Lung (tissue), 10 donors: ENCODE measurements around the gene CEP170B. TPM values are rescaled to one million over a fixed set of nuclear protein-coding genes. Genes with fewer than 3 reads are reported as not detected.
"Not testable (repeated sequence)": the region's sequence is repeated elsewhere in the genome, so short reads cannot be mapped to it uniquely, and the experiment has no call there.

Source experiments
- ATAC-seq: fragments of 200-7000 bp; cut with Tn5 transposase; one replicate; pipeline ENCODE4 v1.9.1; 2020; ENCODE audit warnings: moderate number of reproducible peaks; ENCODE audit not compliant: insufficient read depth, low FRiP score
- DNase-seq, 3 donors: peaks; one replicate each; pipeline ENCODE4 v3.0.0-alpha.2; 2013 to 2017
- H3K27ac ChIP-seq, 2 donors: one replicate each; pipeline ENCODE4 v1.5.1; 2013; ENCODE audit warnings: mild to moderate bottlenecking in 2 of 2, moderate library complexity in 2 of 2, control low read depth in 1 of 2, inconsistent platforms in 1 of 2, low read depth in 1 of 2, low read length in 1 of 2
- H3K27me3 ChIP-seq, 3 donors: one replicate each; pipeline ENCODE4 v1.5.1; 2013; ENCODE audit warnings: low read length in 2 of 3; ENCODE audit not compliant: control insufficient read depth in 3 of 3, insufficient read depth in 3 of 3
- H3K36me3 ChIP-seq, 4 donors: one replicate each; pipeline ENCODE4 v1.5.1; 2013; ENCODE audit warnings: low read length in 4 of 4, mild to moderate bottlenecking in 1 of 4, moderate library complexity in 1 of 4; ENCODE audit not compliant: control insufficient read depth in 4 of 4, insufficient read depth in 4 of 4
- H3K4me1 ChIP-seq, 5 donors: one replicate each; pipeline ENCODE4 v1.5.1; 2013; ENCODE audit warnings: low read length in 5 of 5, mild to moderate bottlenecking in 2 of 5, moderate library complexity in 1 of 5; ENCODE audit not compliant: control insufficient read depth in 5 of 5, insufficient read depth in 5 of 5
- H3K4me3 ChIP-seq: one replicate; pipeline ENCODE4 v1.5.1; 2013; ENCODE audit warnings: mild to moderate bottlenecking, control low read depth, moderate library complexity
- H3K9ac ChIP-seq, 2 donors: one replicate each; pipeline ENCODE4 v1.5.1; 2013; ENCODE audit warnings: low read length in 2 of 2, control low read depth in 1 of 2; ENCODE audit not compliant: insufficient read depth in 1 of 2
- H3K9me3 ChIP-seq, 4 donors: one replicate each; pipeline ENCODE4 v1.5.1; 2013; ENCODE audit warnings: low read length in 3 of 4, mild to moderate bottlenecking in 1 of 4, moderate library complexity in 1 of 4; ENCODE audit not compliant: control insufficient read depth in 4 of 4, insufficient read depth in 3 of 4
- WGBS, 2 donors: extraction: QIAGEN DNeasy Blood & Tissue Kit; methylation state at CpG; one replicate each; pipeline ENCODE4 v1.1.7; 2013; 5-methylcytosine and 5-hydroxymethylcytosine counted together
- polyA plus RNA-seq, 2 donors: library from polyadenylated mRNA; stranded (reverse); fragments of 200-250 nt; gene quantifications; one replicate each; pipeline ENCODE4 v1.2.1, GENCODE V29; 2013
- total RNA-seq, 2 donors: library from RNA; depleted of rRNA in 1 of 2; stranded (reverse); fragments of >200 nt in 1 of 2; gene quantifications; one replicate each; pipeline ENCODE4 v1.2.1, GENCODE V29; 2014 to 2021
- donor health status: Bipolar disorder and iron deficiency.
- donor health status: healthy.
- donor health status: DM: yes; HTN: yes; CAD: no.

The CEP170B gene
- total and polyA plus RNA-seq, 4 donors: 12.1 to 50.3 (median 15.1) TPM

- not testable (repeated sequence) for H3K27ac ChIP-seq, DNase-seq, ATAC-seq, H3K36me3 ChIP-seq, H3K9ac ChIP-seq, H3K9me3 ChIP-seq, H3K27me3 ChIP-seq, H3K4me3 ChIP-seq, H3K4me1 ChIP-seq
- WGBS, 2 donors: 95 to 97% methylated on average over 29 of the region's 29 CpGs
Measured at GRCh38 chr14:104944436-104945205, 79.6 kb downstream of the CEP170B start.

- not testable (repeated sequence) for H3K27me3 ChIP-seq, H3K4me3 ChIP-seq, H3K4me1 ChIP-seq, ATAC-seq, H3K27ac ChIP-seq, DNase-seq, H3K9ac ChIP-seq, H3K9me3 ChIP-seq, H3K36me3 ChIP-seq
- WGBS, 2 donors: 94 to 97% methylated on average over 19 to 20 of the region's 20 CpGs
Measured at GRCh38 chr14:104945266-104945665, 80.2 kb downstream of the CEP170B start.

Other genes starting within 250 kb of the CEP170B start
- gene INF2, start 175.7 kb upstream of the CEP170B start, total RNA-seq: 100 to 1,000 TPM in 1 of 2 donors, 10 to 100 TPM in 1; 46.1 to 119 TPM
- gene INF2, start 175.7 kb upstream of the CEP170B start, polyA plus RNA-seq: 100 to 1,000 TPM in 1 of 2 donors, 10 to 100 TPM in 1; 49.4 to 107 TPM
- 1 to 10 TPM; 8.0 to 9.3 TPM for gene ADSS1, start 141.0 kb upstream of the CEP170B start, total RNA-seq
- 1 to 10 TPM; 5.3 to 6.1 TPM for gene ADSS1, start 141.0 kb upstream of the CEP170B start, polyA plus RNA-seq
- 10 to 100 TPM; 67.5 to 91.8 TPM for gene SIVA1, start 112.1 kb upstream of the CEP170B start, total RNA-seq
- gene SIVA1, start 112.1 kb upstream of the CEP170B start, polyA plus RNA-seq: 100 to 1,000 TPM; 164 to 212 TPM
- gene AKT1, start 69.5 kb upstream of the CEP170B start, total RNA-seq: 100 to 1,000 TPM; 161 to 224 TPM
- gene AKT1, start 69.5 kb upstream of the CEP170B start, polyA plus RNA-seq: 100 to 1,000 TPM; 142 to 159 TPM
- 10 to 100 TPM; 10.2 to 18.6 TPM for gene ZBTB42, start 64.2 kb upstream of the CEP170B start, total RNA-seq
- gene ZBTB42, start 64.2 kb upstream of the CEP170B start, polyA plus RNA-seq: 10 to 100 TPM; 11.4 to 11.9 TPM
- 1 to 10 TPM in 1 of 2 donors, under 1 TPM in 1; 0.92 to 6.3 TPM for gene PLD4, start 59.6 kb downstream of the CEP170B start, total RNA-seq
- under 1 TPM; 0.71 to 0.84 TPM for gene PLD4, start 59.6 kb downstream of the CEP170B start, polyA plus RNA-seq
- gene AHNAK2, start 113.1 kb downstream of the CEP170B start, total RNA-seq: 10 to 100 TPM in 1 of 2 donors, 1 to 10 TPM in 1; 8.1 to 26.6 TPM
- 1 to 10 TPM; 3.5 to 8.1 TPM for gene AHNAK2, start 113.1 kb downstream of the CEP170B start, polyA plus RNA-seq
- 10 to 100 TPM; 15.0 to 22.3 TPM for gene CLBA1, start 120.5 kb downstream of the CEP170B start, total RNA-seq
- gene CLBA1, start 120.5 kb downstream of the CEP170B start, polyA plus RNA-seq: 10 to 100 TPM; 12.3 to 12.5 TPM
- gene CDCA4, start 155.8 kb downstream of the CEP170B start, total RNA-seq: 1 to 10 TPM; 7.5 to 8.4 TPM
- gene CDCA4, start 155.8 kb downstream of the CEP170B start, polyA plus RNA-seq: 1 to 10 TPM; 8.0 to 9.8 TPM
- 1 to 10 TPM; 4.4 to 6.9 TPM for gene GPR132, start 200.2 kb downstream of the CEP170B start, total RNA-seq
- gene GPR132, start 200.2 kb downstream of the CEP170B start, polyA plus RNA-seq: 10 to 100 TPM in 1 of 2 donors, 1 to 10 TPM in 1; 2.3 to 19.5 TPM